HCT116 (cell line): ENCODE measurements around the gene GALNT7.

Experiments used
- ELF1 ChIP-seq: IDR thresholded peaks from 2 replicates; pipeline ENCODE4 v1.6.1; 2012; ENCODE audit warnings: low read depth, borderline replicate concordance
- MAX ChIP-seq: IDR thresholded peaks from 2 replicates; pipeline ENCODE4 v1.6.1; 2012

- TF ChIP-seq MAX (peak; percentile 94), ELF1 (peak; percentile 14; the same call in 1 of the 2 replicates)
Observed at GRCh38 chr4:173211838-173212237, 43.2 kb downstream of the GALNT7 start.
